H9 (cell line): Measurements from ENCODE around the gene SCLY. TPM values are rescaled to one million over a fixed set of nuclear protein-coding genes. Genes with fewer than 3 reads are reported as not detected.
A peak's percentile ranks its signal among the peaks of the same experiment; 100 is the strongest.

Source experiments
- DNase-seq: peaks from one replicate; pipeline ENCODE4 v3.0.0-alpha.2; 2017
- H2AFZ ChIP-seq: one replicate; pipeline ENCODE4 v1.6.1; 2013; ENCODE audit warnings: mild to moderate bottlenecking, low read length, control low read depth, moderate library complexity
- H2AK5ac ChIP-seq: 2 replicates; pipeline ENCODE4 v1.6.1; 2013; ENCODE audit warnings: low read length, control low read depth, mixed read lengths; ENCODE audit not compliant: insufficient read length
- H2BK120ac ChIP-seq: one replicate; pipeline ENCODE4 v1.6.1; 2013; ENCODE audit warnings: low read depth, mild to moderate bottlenecking, low read length, control low read depth, inconsistent platforms; ENCODE audit not compliant: poor library complexity, severe bottlenecking
- H2BK12ac ChIP-seq: 2 replicates; pipeline ENCODE4 v1.6.1; 2013; ENCODE audit warnings: low read length, control low read depth, mixed read lengths, low read depth; ENCODE audit not compliant: insufficient read length
- H2BK15ac ChIP-seq: 2 replicates; pipeline ENCODE4 v1.6.1; 2013; ENCODE audit warnings: low read depth, low read length, control low read depth
- H2BK20ac ChIP-seq: one replicate; pipeline ENCODE4 v1.6.1; 2013; ENCODE audit warnings: low read depth, mild to moderate bottlenecking, low read length, control low read depth, inconsistent platforms; ENCODE audit not compliant: poor library complexity, severe bottlenecking
- H2BK5ac ChIP-seq: 2 replicates; pipeline ENCODE4 v1.6.1; 2013; ENCODE audit warnings: low read length, control low read depth, mixed read lengths; ENCODE audit not compliant: insufficient read length
- H3K14ac ChIP-seq: 2 replicates; pipeline ENCODE4 v1.6.1; 2013; ENCODE audit warnings: low read length, control low read depth; ENCODE audit not compliant: insufficient read depth
- H3K18ac ChIP-seq: 2 replicates; pipeline ENCODE4 v1.6.1; 2013; ENCODE audit warnings: low read depth, mild to moderate bottlenecking, mixed read lengths, low read length, control low read depth; ENCODE audit not compliant: insufficient read length
- H3K23ac ChIP-seq: 2 replicates; pipeline ENCODE4 v1.6.1; 2013; ENCODE audit warnings: low read length, control low read depth, mixed read lengths, low read depth; ENCODE audit not compliant: insufficient read length
- H3K23me2 ChIP-seq: 2 replicates; pipeline ENCODE4 v1.6.1; 2013; ENCODE audit warnings: low read depth, mild to moderate bottlenecking, mixed read lengths, low read length, control low read depth; ENCODE audit not compliant: insufficient read length, poor library complexity, severe bottlenecking
- H3K27ac ChIP-seq: 2 replicates; pipeline ENCODE4 v1.5.1; 2013; ENCODE audit warnings: low read length, control low read depth, mixed read lengths, low read depth; ENCODE audit not compliant: insufficient read length
- H3K27me3 ChIP-seq: 2 replicates; pipeline ENCODE4 v1.6.1; 2013; ENCODE audit warnings: low read length, control low read depth, inconsistent platforms; ENCODE audit not compliant: insufficient read depth
- H3K4ac ChIP-seq: 2 replicates; pipeline ENCODE4 v1.6.1; 2013; ENCODE audit warnings: low read depth, mild to moderate bottlenecking, control low read depth, inconsistent platforms, low read length, moderate library complexity
- H3K4me1 ChIP-seq: 2 replicates; pipeline ENCODE4 v1.6.1; 2013; ENCODE audit warnings: low read length, control low read depth, inconsistent platforms; ENCODE audit not compliant: insufficient read depth
- H3K4me2 ChIP-seq: 2 replicates; pipeline ENCODE4 v1.6.1; 2013; ENCODE audit warnings: low read length, control low read depth, mixed read lengths; ENCODE audit not compliant: insufficient read length, insufficient read depth
- H3K56ac ChIP-seq: 2 replicates; pipeline ENCODE4 v1.6.1; 2013; ENCODE audit warnings: low read depth, mild to moderate bottlenecking, mixed read lengths, low read length, control low read depth; ENCODE audit not compliant: insufficient read length
- H3K79me1 ChIP-seq: 2 replicates; pipeline ENCODE4 v1.6.1; 2013; ENCODE audit warnings: low read depth, mild to moderate bottlenecking, moderate library complexity, low read length, control low read depth, inconsistent platforms; ENCODE audit not compliant: insufficient read depth, poor library complexity, severe bottlenecking
- H3K79me2 ChIP-seq: 2 replicates; pipeline ENCODE4 v1.6.1; 2013; ENCODE audit warnings: low read length, control low read depth, inconsistent platforms; ENCODE audit not compliant: insufficient read depth
- H3K9ac ChIP-seq: 2 replicates; pipeline ENCODE4 v1.6.1; 2013; ENCODE audit warnings: low read length, control low read depth, mixed read lengths; ENCODE audit not compliant: insufficient read length; ENCODE audit errors: extremely low read depth
- H3K9me3 ChIP-seq: one replicate; pipeline ENCODE4 v1.6.1; 2013; ENCODE audit warnings: low read depth, low read length, inconsistent platforms; ENCODE audit not compliant: control insufficient read depth
- H3T11ph ChIP-seq: one replicate; pipeline ENCODE4 v1.6.1; 2013; ENCODE audit warnings: mild to moderate bottlenecking, low read length, control low read depth, inconsistent platforms
- H4K20me1 ChIP-seq: one replicate; pipeline ENCODE4 v1.6.1; 2013; ENCODE audit not compliant: control insufficient read depth, insufficient read length, insufficient read depth
- H4K5ac ChIP-seq: 2 replicates; pipeline ENCODE4 v1.6.1; 2013; ENCODE audit warnings: low read depth, mild to moderate bottlenecking, mixed read lengths, low read length, control low read depth; ENCODE audit not compliant: insufficient read length
- H4K8ac ChIP-seq: replicated peaks from 2 replicates; pipeline ENCODE4 v1.6.1; 2013; ENCODE audit warnings: low read length, control low read depth, mixed read lengths, low read depth; ENCODE audit not compliant: insufficient read length
- H4K91ac ChIP-seq: 2 replicates; pipeline ENCODE4 v1.6.1; 2013; ENCODE audit warnings: low read depth, mild to moderate bottlenecking, moderate library complexity, mixed read lengths, low read length, control low read depth; ENCODE audit not compliant: insufficient read length
- H3K27ac Mint-ChIP-seq, 3 experiments: 2 replicates in 2 of 3; 3 replicates in 1 of 3; pipeline ENCODE4 v1.8.0; 2020 to 2021; ENCODE audit warnings: mixed read lengths in 3 of 3, mild to moderate bottlenecking in 1 of 3, moderate library complexity in 1 of 3
- H3K27me3 Mint-ChIP-seq: 2 replicates; pipeline ENCODE4 v1.8.0; 2021; ENCODE audit warnings: low read depth, mild to moderate bottlenecking, moderate library complexity, mixed read lengths
- H3K36me3 Mint-ChIP-seq, 3 experiments: 2 replicates in 2 of 3; 3 replicates in 1 of 3; pipeline ENCODE4 v1.8.0; 2020 to 2021; ENCODE audit warnings: low read depth in 3 of 3, mixed read lengths in 3 of 3; ENCODE audit not compliant: insufficient read depth in 1 of 3
- H3K4me1 Mint-ChIP-seq, 2 experiments: 2 replicates each; pipeline ENCODE4 v1.8.0; 2020; ENCODE audit warnings: mixed read lengths in 2 of 2
- H3K4me3 Mint-ChIP-seq, 2 experiments: 2 replicates in 1 of 2; 3 replicates in 1 of 2; pipeline ENCODE4 v1.8.0; 2020 to 2021; ENCODE audit warnings: mild to moderate bottlenecking in 2 of 2, mixed read lengths in 2 of 2, moderate library complexity in 1 of 2
- H3K9me3 Mint-ChIP-seq, 2 experiments: 2 replicates in 1 of 2; 3 replicates in 1 of 2; pipeline ENCODE4 v1.8.0; 2020; ENCODE audit warnings: mild to moderate bottlenecking in 2 of 2, mixed read lengths in 2 of 2, moderate library complexity in 1 of 2
- CTCF ChIP-seq: fragments of 200-600 bp; sonication (generic); conservative IDR thresholded peaks from 3 replicates; pipeline ENCODE4 v1.8.0; 2021; ENCODE audit warnings: antibody characterized with exemption, mild to moderate bottlenecking
- WGBS: extraction: QIAGEN DNeasy Blood & Tissue Kit; methylation state at CpG from one replicate; pipeline ENCODE4 v1.1.7; 2013; ENCODE audit warnings: missing lambda C conversion rate, low lambda C conversion rate, mixed read lengths; ENCODE audit not compliant: insufficient read length; ENCODE audit errors: extremely low coverage; 5-methylcytosine and 5-hydroxymethylcytosine counted together
- total RNA-seq: library from RNA; stranded (reverse); gene quantifications from 2 replicates; pipeline ENCODE4 v1.2.1, GENCODE V29; 2021

Gene SCLY
- total RNA-seq, 1 experiment from 2014 or later = 55.3 TPM

- H3K9ac ChIP-seq = no peak overlapping the region
- no peak overlapping the region for H4K91ac ChIP-seq
- no peak overlapping the region for H3K14ac ChIP-seq
- H2AFZ ChIP-seq = no peak overlapping the region
- H3K27ac Mint-ChIP-seq = peak overlapping the region; percentile 37 to 62 (median 40); a peak in 6 of 7 replicates
- no peak overlapping the region for H2BK12ac ChIP-seq
- no peak overlapping the region for H3K4me2 ChIP-seq
- peaks cover 2% of the 10 kb centered on the region for H3K27me3 Mint-ChIP-seq
- H2BK20ac ChIP-seq = no peak overlapping the region
- no peaks in the 10 kb centered on the region for H3K23me2 ChIP-seq
- no peak overlapping the region for H3T11ph ChIP-seq
- no peak for DNase-seq
- no peak overlapping the region for H3K23ac ChIP-seq
- peaks cover 20 to 29% of the 10 kb centered on the region in 2 experiments for H3K4me1 Mint-ChIP-seq
- H3K27me3 ChIP-seq = no peaks in the 10 kb centered on the region
- no peak overlapping the region for H2BK5ac ChIP-seq
- H3K79me1 ChIP-seq = no peaks in the 10 kb centered on the region
- peaks cover 3% of the 10 kb centered on the region; the same call in 1 of the 2 replicates for H3K4me1 ChIP-seq
- H4K5ac ChIP-seq = no peak overlapping the region
- H2BK120ac ChIP-seq = no peak overlapping the region
- no peak overlapping the region for H3K27ac ChIP-seq
- no peaks in the 10 kb centered on the region for H3K9me3 Mint-ChIP-seq
- no peak for TF ChIP-seq CTCF
- peaks cover 15 to 57% (median 21%) of the 10 kb centered on the region in 3 experiments; a peak in 6 of 7 replicates for H3K36me3 Mint-ChIP-seq
- no peak overlapping the region for H2AK5ac ChIP-seq
- no peak overlapping the region for H2BK15ac ChIP-seq
- H3K4me3 Mint-ChIP-seq = no peak overlapping the region
- H3K9me3 ChIP-seq = no peaks in the 10 kb centered on the region
- no peak overlapping the region for H4K8ac ChIP-seq
- no peak overlapping the region for H3K56ac ChIP-seq
- H3K79me2 ChIP-seq = no peaks in the 10 kb centered on the region
- H3K18ac ChIP-seq = no peak overlapping the region
- no peaks in the 10 kb centered on the region for H4K20me1 ChIP-seq
- no CpG with 5 or more reads among the region's 12 CpGs for WGBS
- no peak overlapping the region for H3K4ac ChIP-seq
These were observed 31.8 kb downstream of the SCLY start for GRCh38 chr2:238092486-238093035.
